Measurements from ENCODE around the gene HIVEP3.
"Not testable (repeated sequence)": the region's sequence is repeated elsewhere in the genome, so short reads cannot be mapped to it uniquely, and the experiment has no call there.

Gene HIVEP3

GRCh38 chr1:41711581-41711980, 207.1 kb downstream of the HIVEP3 start:
- no peak for DNase-seq (ENCODE audit: low spot score)

- DNase-seq (ENCODE audit: low spot score) = no peak
These were observed 207.7 kb downstream of the HIVEP3 start for GRCh38 chr1:41710980-41711379.

GRCh38 chr1:41709873-41710272, 208.8 kb downstream of the HIVEP3 start:
- no peak for DNase-seq (ENCODE audit: low spot score)

DNA sequence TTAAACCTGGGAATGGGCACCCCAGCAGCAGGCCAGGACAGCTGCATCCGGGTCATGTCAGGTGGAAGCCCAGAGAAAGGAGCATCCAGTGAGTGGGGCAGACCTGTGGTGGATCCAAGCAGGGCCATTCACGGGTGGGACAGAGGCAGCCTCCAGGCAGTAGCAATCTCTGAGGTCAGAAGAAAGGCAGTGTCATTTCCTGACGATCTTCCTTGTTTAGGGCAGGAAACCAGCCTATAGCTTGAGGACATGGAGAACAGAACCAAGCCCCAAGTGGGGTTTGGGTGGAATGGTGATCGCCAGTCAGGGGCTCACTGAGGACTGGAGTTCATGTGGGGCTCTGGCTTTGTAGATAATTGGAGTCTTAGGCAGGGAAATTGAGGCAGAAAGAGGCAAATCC, 209.4 kb downstream of the HIVEP3 start:
- no peak for DNase-seq (ENCODE audit: low spot score)

DNA sequence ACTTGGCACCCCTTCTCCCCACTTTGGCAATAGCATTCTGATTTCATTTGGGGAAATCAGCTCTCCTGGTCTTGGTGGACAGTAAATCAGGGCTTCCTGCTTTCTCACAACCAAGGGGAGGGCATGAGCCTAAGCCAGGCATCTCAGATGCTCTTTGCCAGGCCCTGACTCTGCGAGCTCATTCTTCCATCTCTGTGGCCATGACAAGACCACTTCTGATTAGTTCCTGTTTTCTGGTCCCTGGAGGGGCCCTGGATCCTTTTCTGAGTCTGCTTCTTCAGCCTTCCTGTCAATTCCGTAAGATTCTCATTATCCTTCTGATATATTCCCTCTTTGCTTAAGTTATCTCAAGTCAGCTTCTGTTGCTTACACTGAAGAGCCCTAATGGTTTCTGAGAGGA, 210.4 kb downstream of the HIVEP3 start:
- no peak for DNase-seq (ENCODE audit: low spot score)

- DNase-seq (ENCODE audit: low spot score) = no peak
These were observed 210.9 kb downstream of the HIVEP3 start for GRCh38 chr1:41707793-41708192.

DNA sequence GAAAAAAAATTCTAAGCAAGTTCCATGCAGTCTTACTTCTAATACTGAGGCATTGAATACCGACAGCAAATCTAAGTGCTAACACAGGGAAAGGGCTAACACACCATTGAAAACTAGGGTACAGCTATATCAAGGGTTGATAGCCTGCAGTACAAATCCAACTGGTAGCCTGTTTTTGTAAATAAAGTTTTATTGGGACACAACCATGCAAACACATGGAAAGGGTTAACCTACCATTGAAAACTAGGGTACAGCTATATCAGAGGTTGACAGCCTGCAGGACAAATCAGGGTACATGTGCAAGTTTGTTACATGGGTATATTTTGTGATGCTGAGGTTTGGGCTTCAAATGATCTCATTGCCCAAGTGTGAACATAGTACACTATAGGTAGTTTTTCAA, 212.9 kb downstream of the HIVEP3 start:
- no peak for DNase-seq (ENCODE audit: low spot score)

- DNase-seq (ENCODE audit: low spot score) = no peak
These were observed 214.5 kb downstream of the HIVEP3 start for GRCh38 chr1:41704196-41704595.

GRCh38 chr1:41702771-41703170, 216.0 kb downstream of the HIVEP3 start:
- no peak for DNase-seq (ENCODE audit: low spot score)

GRCh38 chr1:41700986-41701535, 217.7 kb downstream of the HIVEP3 start:
- DNase-seq (ENCODE audit: low spot score) = no peak

GRCh38 chr1:41700581-41700980, 218.1 kb downstream of the HIVEP3 start:
- DNase-seq (ENCODE audit: low spot score) = no peak

GRCh38 chr1:41699861-41700248, 218.9 kb downstream of the HIVEP3 start:
- DNase-seq (ENCODE audit: low spot score) = no peak

- no peak for DNase-seq (ENCODE audit: low spot score)
These were observed 219.5 kb downstream of the HIVEP3 start for GRCh38 chr1:41698916-41699860.

- DNase-seq (ENCODE audit: low spot score) = no peak
These were observed 222.3 kb downstream of the HIVEP3 start for GRCh38 chr1:41696381-41696780.

DNA sequence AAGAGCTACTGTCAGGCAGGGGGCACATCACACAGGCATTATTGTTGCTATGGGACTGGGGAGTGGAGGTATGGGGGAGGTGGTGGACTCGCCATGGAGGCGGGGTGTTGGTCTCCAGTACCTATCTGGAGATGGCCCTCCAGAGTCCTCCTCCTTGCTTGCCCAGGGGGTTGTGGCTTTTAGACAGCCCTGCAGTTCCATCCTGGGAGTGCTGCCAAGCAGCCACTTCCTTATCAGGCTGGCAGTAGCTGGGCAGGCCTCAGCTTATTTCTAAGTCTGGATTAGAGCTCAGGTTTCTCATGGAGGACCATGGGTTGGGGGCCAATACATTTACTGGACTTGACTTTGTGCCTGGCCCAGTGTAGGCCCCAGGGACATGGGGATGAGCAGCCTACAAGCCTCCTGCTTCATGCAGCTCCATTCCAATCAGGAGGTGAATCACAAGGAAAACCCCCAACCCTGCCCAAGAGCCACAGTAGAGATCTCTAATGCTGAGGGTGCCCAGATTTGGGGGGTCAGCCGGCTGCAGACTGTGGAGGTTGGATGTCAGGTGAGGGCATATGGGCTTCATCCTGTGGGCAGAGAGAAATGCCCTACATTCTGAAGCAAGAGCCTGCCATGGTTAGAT, 223.5 kb downstream of the HIVEP3 start:
- peak; percentile 46 for DNase-seq (ENCODE audit: low spot score)

- not testable (repeated sequence) for DNase-seq (ENCODE audit: low spot score)
These were observed 226.8 kb downstream of the HIVEP3 start for GRCh38 chr1:41691966-41692365.

DNA sequence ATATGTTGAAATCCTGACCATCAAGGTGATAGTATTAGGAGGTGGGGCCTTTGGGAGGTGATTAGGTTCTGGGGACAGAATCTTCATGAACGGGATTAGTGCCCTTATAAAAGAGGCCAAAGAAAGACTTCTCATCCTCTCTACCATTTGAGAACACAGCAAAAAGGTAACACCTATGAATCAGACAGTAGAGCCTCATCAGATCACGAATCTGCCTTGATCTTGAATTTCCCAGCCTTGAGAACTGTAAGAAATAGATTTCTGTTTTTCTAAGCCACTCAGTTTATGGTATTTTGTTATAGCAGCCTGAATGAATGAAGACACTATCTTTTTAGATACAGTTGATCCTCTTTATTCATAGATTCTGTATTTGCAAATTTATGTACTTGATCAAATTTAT, 227.3 kb downstream of the HIVEP3 start:
- DNase-seq (ENCODE audit: low spot score) = no peak

DNA sequence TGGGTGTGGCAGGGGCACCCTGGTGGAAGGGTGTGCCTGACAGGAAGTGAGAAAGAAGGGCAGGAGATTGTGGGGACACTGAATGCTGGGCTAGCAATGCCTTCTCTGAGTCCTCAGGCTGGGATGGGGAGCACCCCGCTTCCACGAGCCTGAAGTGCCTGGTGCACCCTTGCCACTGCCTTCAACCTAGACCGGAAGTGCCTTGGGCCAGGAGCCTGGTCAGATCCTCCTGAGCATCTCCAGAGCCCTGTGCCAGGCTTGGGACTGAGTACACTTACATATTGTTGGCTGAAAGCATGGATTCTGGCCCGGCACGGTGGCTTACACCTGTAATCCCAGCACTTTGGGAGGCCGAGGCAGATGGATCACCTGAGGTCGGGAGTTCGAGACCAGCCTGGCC, 228.4 kb downstream of the HIVEP3 start:
- no peak for DNase-seq (ENCODE audit: low spot score)

DNA sequence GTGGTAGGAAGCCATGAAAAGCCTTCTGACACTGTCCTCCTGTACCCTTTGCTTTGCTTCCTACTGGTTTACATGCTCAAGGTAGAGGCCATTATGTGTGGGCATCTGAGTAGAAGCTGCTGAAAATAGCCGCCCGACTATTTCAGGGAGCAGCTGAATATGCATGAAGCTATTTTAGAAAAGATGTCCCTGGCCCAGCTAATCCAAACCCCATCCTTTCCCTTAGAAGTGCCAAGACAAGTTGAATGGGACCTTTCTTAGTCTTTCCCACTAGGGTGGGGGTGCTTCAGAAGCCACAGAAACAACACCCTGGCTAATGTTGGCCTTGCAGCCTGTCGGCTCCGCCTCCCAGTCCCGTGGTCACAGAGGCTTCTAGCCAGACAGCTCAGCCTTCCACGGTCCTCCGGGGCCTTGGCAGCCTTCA, 229.2 kb downstream of the HIVEP3 start:
- DNase-seq (ENCODE audit: low spot score) = no peak

DNA sequence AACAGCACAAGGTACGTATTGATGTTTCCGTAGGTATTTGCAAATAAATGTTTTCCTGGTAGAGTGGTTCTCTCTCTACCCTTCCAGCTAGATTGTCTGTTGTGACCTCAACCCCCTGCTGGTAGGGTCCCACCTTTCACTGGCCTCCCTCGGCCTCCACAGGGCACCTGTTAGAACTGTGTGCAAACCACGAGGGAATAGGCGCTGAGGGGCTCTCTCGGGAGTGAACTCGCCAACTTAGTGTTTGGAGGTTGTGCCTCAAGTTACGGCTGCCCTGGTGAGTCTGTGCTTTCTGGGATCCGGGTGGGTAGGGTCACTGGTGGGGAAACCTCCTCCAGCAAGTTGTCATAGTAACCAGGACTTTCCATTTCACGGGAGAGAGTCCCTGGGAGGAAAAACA, 229.6 kb downstream of the HIVEP3 start:
- DNase-seq (ENCODE audit: low spot score) = no peak

- DNase-seq (ENCODE audit: low spot score) = no peak
These were observed 231.7 kb downstream of the HIVEP3 start for GRCh38 chr1:41687007-41687406.

DNA sequence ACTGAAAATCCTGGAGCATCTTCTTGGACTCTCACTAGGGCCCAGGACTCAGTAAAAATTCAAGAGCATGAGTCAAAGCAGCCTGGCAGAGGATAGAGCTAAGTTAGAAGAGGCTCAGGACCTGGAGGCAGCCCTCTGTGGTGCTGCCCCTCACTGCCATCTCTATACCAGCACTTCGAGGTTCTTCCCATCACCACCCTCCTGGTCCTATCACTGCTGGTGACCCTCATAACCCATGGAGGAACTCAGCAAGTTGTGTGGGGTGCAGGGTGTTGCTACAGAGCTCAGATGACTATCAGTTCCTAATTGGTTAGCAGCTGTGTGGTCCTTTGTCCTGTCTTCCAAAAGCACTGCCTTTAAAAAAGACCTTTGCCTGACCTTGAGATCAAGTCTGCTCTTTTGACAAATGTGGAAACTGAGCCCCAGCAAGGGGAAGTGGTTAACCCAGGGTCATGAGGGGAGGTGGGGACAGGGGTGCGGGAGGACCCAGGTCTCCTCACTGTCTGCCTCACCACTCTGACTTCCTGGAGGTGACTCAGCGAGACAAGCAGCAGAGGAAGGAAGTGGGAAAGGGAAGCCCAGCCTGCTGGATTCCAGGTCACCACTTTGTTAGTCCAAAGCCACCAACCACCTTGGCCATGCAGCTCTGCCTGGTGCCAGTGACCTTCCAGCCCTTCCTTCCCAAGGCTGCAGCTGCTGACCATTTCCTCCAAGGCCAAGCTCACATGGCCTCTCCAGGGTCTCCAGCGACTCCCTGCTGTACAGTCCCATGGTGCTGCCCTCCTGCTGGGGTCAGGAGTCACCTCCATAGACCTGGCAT, 234.8 kb downstream of the HIVEP3 start:
- no peak for DNase-seq (ENCODE audit: low spot score)
